GM10266 (cell line): ENCODE data around the gene C1QTNF8.

Experiments
- DNase-seq: peaks from one replicate; pipeline ENCODE4 v3.0.0; 2012; ENCODE audit errors: extremely low spot score
- TF ChIP-seq, protein P1 (sequence below): IDR thresholded peaks from 2 replicates; pipeline ENCODE4 v1.5.1; 2012; ENCODE audit warnings: mild to moderate bottlenecking, low read depth; ENCODE audit not compliant: control insufficient read depth, insufficient read depth; ENCODE audit errors: missing control alignments

C1QTNF8 gene

DNA sequence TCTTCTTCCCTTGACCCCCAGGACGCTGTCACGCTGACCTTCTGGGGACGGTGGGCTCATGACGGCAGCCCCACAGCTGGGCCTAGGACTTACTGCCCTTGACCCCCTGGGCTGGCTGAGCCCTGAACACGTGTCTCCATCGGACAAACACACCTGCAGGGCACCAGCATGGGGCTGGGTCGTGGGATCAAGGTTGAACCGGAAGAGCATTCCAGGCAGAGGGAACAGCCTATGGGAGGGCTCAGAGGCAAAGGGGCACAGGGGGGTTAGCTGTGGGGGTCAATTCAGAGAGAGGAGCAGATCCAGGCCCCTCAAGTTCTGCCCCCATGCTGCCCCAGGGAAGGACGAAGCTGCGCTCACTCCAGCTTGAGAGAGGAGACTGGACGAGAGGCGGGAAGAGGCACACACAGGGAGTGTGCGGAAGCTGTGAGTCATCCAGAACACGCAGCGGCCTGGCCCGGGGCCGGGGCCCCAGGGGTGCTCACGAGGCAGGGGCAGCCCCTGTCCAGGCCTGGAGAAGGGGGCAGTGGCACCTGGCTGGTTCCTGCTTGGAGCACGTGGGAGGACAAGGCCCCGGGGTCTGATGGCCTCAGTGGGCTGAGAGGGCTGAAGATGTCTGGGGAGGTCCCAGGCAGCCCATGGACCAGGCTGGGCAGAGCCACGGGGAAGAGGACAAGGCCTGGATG, 13.6 kb downstream of the C1QTNF8 start:
- TF ChIP-seq, protein P1, sequence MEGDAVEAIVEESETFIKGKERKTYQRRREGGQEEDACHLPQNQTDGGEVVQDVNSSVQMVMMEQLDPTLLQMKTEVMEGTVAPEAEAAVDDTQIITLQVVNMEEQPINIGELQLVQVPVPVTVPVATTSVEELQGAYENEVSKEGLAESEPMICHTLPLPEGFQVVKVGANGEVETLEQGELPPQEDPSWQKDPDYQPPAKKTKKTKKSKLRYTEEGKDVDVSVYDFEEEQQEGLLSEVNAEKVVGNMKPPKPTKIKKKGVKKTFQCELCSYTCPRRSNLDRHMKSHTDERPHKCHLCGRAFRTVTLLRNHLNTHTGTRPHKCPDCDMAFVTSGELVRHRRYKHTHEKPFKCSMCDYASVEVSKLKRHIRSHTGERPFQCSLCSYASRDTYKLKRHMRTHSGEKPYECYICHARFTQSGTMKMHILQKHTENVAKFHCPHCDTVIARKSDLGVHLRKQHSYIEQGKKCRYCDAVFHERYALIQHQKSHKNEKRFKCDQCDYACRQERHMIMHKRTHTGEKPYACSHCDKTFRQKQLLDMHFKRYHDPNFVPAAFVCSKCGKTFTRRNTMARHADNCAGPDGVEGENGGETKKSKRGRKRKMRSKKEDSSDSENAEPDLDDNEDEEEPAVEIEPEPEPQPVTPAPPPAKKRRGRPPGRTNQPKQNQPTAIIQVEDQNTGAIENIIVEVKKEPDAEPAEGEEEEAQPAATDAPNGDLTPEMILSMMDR = no peak
- no peak for DNase-seq

DNA sequence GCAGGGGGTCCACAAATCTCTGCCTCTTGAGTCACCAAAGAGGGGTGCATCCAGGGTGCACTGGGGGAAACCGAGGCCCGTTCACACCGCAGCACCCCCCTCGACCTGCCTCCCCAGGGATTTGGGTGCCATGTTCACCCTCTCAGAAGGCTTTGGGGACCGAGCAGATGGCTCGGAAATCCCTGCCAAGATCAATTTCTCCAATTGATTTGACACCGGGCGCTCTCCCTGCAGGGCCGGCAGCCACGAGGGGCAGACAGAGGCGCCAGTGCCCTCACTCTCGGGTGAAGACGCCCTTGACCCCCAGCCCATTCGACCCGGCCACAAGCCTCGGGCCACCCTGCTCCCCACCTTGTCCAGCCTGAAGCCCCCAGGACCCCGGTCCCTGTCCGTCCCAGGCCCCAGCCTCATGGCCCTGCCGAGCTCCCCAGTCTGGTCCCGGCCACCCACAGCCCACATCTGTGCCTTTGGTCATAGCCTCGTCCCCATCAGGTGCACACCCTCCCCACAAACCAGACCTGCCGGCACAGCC, 14.2 kb downstream of the C1QTNF8 start:
- TF ChIP-seq, protein P1 = no peak
- no peak for DNase-seq

DNA sequence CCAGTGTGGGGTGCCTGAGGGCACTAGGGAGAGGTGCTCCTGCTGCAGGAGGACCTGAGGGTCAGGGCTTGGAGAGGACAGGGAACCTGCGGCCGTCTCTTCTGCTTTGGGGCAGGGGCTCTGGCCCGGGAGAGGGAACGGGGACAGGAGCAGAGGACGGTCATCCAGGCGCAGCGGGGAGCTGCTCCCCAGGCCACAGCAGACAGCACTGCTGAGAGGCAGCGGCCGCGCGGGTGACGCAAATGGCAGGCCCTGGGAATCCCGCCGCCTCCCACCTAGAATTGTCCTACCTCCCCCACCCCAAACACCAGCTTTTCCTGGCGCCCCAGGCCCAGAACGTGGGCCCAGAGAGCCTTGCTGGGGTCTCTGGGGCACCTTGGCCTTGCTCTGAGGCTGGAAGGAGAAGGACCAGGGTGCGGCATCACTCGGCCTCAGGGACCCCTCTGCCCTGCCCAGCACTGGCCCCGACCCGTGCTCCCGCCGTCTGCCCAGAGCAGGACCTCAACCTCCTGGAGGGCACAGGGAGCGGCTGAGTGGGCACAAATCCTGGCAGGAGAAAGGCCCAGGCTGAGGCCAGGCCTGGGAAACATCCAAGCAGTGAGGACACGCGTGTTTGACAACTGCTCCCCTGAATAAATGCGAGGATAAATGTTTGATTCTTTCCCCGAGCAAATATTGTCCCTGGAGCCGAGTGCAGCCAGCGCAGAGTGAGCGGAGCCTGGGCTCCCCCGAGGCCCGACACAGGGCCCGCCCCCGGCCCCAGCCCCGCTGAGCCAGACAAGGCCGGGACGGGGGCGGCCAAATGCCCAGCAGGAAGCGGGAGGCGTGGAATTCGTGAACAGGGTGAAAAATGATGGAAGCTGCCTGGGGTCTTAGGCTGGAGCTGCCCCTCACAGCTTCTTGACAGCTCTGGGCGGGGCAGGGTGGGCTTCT, 15.0 kb downstream of the C1QTNF8 start:
- TF ChIP-seq, protein P1 = no peak

DNA sequence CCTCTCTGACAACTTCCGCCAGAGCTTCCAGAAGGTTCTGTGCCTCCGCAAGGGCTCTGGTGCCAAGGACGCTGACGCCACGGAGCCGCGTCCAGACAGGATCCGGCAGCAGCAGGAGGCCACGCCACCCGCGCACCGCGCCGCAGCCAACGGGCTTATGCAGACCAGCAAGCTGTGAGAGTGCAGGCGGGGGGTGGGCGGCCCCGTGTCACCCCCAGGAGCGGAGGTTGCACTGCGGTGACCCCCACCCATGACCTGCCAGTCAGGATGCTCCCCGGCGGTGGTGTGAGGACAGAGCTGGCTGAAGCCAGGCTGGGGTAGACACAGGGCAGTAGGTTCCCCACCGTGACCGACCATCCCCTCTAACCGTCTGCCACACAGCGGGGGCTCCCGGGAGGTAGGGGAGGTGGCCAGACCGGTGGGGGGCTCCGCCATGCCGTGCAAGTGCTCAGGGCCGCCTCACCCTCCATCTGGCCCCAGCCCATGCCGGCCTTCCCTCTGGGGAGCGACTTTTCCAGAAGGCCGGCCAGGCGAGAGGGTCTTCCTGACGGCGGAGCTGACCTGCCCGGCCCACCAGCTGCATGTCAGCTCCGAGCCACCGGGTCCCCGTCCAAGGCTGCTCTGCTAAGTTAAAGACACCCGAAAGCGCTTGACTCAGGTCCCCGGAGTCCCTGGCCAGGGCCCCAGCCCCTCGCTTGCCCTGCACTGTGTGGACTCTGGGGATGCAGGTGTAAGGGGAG, 16.1 kb downstream of the C1QTNF8 start:
- TF ChIP-seq, protein P1 = no peak
- no peak for DNase-seq

More for the DNA sequence above, 15.0 kb downstream of the C1QTNF8 start:
- no peak for DNase-seq

DNA sequence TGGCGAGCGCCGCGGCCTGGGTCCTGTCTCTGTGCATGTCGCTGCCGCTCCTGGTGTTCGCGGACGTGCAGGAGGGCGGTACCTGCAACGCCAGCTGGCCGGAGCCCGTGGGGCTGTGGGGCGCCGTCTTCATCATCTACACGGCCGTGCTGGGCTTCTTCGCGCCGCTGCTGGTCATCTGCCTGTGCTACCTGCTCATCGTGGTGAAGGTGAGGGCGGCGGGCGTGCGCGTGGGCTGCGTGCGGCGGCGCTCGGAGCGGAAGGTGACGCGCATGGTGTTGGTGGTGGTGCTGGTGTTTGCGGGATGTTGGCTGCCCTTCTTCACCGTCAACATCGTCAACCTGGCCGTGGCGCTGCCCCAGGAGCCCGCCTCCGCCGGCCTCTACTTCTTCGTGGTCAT, 16.7 kb downstream of the C1QTNF8 start:
- TF ChIP-seq, protein P1 = no peak
- no peak for DNase-seq

DNA sequence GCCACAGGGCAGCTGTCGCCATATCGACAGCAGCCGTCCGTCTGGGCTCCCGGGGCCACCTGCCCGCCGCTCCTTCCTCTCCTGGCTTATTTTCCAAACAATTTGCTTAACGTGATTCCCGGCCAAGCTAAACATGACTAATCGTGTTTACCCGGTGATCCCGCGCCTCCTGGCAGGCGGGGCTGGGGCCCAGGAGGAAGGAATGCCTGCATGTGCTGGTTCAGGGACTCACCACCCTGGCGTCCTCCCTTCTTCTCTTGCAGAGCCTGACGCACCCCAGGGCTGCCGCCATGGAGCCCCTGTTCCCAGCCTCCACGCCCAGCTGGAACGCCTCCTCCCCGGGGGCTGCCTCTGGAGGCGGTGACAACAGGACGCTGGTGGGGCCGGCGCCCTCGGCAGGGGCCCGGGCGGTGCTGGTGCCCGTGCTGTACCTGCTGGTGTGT, 17.4 kb downstream of the C1QTNF8 start:
- TF ChIP-seq, protein P1 = no peak
- no peak for DNase-seq
